GM21529 (cell line): Measurements from ENCODE around the gene CD37.
"Not testable (repeated sequence)": the region's sequence is repeated elsewhere in the genome, so short reads cannot be mapped to it uniquely, and the experiment has no call there.

Experiments used
- ATAC-seq: cut with Tn5 transposase; IDR thresholded peaks from one replicate; pipeline ENCODE4 v1.9.1; 2021; ENCODE audit not compliant: unreplicated experiment

The CD37 gene

GRCh38 chr19:49335071-49335783 is at the start of gene CD37:
CD37 (plus strand) TSS chr19:49335406; CDS start chr19:49335541, 135 bp downstream.
- ATAC-seq, result peak; percentile 29

- ATAC-seq, result no peak
These were observed 48.0 kb upstream of the CD37 start for GRCh38 chr19:49287141-49287770.

GRCh38 chr19:49288205-49288604 is 47.0 kb upstream of the CD37 start:
- not testable (repeated sequence) for ATAC-seq

- ATAC-seq, result not testable (repeated sequence)
These were observed 45.9 kb upstream of the CD37 start for GRCh38 chr19:49289286-49289685.

GRCh38 chr19:49290517-49290916 is 44.7 kb upstream of the CD37 start:
- ATAC-seq, result no peak

- no peak for ATAC-seq
These were observed 40.8 kb upstream of the CD37 start for GRCh38 chr19:49294401-49294800.

- no peak for ATAC-seq
These were observed 39.9 kb upstream of the CD37 start for GRCh38 chr19:49295208-49295880.

GRCh38 chr19:49297403-49297802 is 37.8 kb upstream of the CD37 start:
- no peak for ATAC-seq

- ATAC-seq, result not testable (repeated sequence)
These were observed 36.6 kb upstream of the CD37 start for GRCh38 chr19:49298653-49299052.

- no peak for ATAC-seq
These were observed 33.9 kb upstream of the CD37 start for GRCh38 chr19:49301165-49301865.

GRCh38 chr19:49301866-49302252 is 33.3 kb upstream of the CD37 start:
- ATAC-seq, result no peak

- ATAC-seq, result not testable (repeated sequence)
These were observed 28.5 kb upstream of the CD37 start for GRCh38 chr19:49306734-49307133.

GRCh38 chr19:49309087-49309486 is 26.1 kb upstream of the CD37 start:
- no peak for ATAC-seq

- ATAC-seq, result no peak
These were observed 20.1 kb upstream of the CD37 start for GRCh38 chr19:49315111-49315510.

GRCh38 chr19:49316284-49316683 is 18.9 kb upstream of the CD37 start:
- ATAC-seq, result no peak

GRCh38 chr19:49318296-49318695 is 16.9 kb upstream of the CD37 start:
- ATAC-seq, result no peak

- no peak for ATAC-seq
These were observed 10.2 kb upstream of the CD37 start, which contains the start of gene SLC6A16 for GRCh38 chr19:49324801-49325576. SLC6A16 (minus strand) TSS chr19:49325191; CDS start chr19:49311347, 13,844 bp downstream.

- ATAC-seq, result not testable (repeated sequence)
These were observed 9.4 kb upstream of the CD37 start for GRCh38 chr19:49325756-49326155.

GRCh38 chr19:49326165-49326704 is 9.0 kb upstream of the CD37 start:
- no peak for ATAC-seq

- no peak for ATAC-seq
These were observed 7.2 kb upstream of the CD37 start for GRCh38 chr19:49327878-49328544.
